ENCODE measurements around the gene RPS10. TPM values are rescaled to one million over a fixed set of nuclear protein-coding genes. Genes with fewer than 3 reads are reported as not detected.

Gene RPS10
- polyA plus RNA-seq, 1 donor (not counting 4 experiments of a cell fraction or from before 2014, with no cell fraction given) = 2,818 TPM

DNA sequence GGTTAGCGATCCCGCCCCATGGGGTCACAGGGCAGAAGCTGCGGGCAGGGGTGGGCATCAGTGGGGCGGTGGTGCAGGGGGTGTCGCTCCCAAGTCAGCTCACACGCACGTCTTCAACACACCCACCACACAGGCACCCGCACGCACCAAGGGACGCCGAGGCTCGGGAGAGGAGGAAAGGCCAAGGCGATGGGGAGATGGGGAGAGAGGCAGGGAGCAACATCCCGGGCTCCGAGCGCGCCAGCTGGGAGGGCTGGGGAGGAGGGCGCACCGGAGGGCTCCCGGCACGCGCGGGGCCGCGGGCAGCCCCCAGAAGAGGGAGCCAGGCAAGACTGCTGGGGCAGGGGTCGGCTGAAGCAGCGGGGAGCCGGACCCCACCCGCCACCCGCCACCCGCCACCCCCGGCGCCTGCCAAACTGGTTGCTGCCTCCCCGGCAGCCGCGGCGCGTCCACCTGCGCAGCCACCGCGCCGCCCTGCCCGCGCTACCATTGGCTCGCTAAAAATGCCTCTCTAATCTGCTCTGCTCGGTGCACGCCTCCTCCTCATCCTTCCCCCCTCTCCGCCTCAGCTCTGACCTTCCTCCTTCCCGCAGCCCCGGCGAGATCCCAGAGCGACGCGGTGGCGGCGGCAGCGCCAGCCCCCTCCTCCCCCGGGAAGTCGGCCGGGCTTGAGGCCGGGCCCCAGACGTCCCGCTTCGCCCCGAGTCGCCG is 39.8 kb upstream of the RPS10 start, which contains the start of gene PACSIN1:
Gene PACSIN1, plus strand, starts transcription at position 546 of the 711 bp plus-strand sequence. CDS start 60,230 bp downstream, outside the sequence.
- Histone ChIP-seq H3K9me3 (ENCODE audit: control insufficient read depth, low read depth, low read length) (no peaks in the 10 kb centered on the region), H3K4me3 (ENCODE audit: control insufficient read depth in 2 of 3, extremely low read depth in 1 of 3, insufficient read depth in 2 of 3, low read depth in 1 of 3, low read length in 3 of 3) (peak within 1 kb of the TSS in 2 of 3 experiments; percentile 3 to 49), H3K79me2 (ENCODE audit: control insufficient read depth, insufficient read depth, low read length) (no peaks in the 10 kb centered on the region), H3K9me1 (ENCODE audit: control insufficient read depth, extremely low read depth, insufficient read depth, low read length) (no peaks in the 10 kb centered on the region), H3K4me1 (ENCODE audit: control insufficient read depth, extremely low read depth, insufficient read depth, low read length) (peaks cover 8% of the 10 kb centered on the region), H3K36me3 (ENCODE audit: control insufficient read depth in 2 of 2, extremely low read depth in 1 of 2, insufficient read depth in 2 of 2, low read length in 2 of 2) (no peaks in the 10 kb centered on the region), H3K27ac (ENCODE audit: control insufficient read depth, insufficient read depth, low read length) (no peak within 1 kb of the TSS), H3K27me3 (ENCODE audit: control insufficient read depth, extremely low read depth, insufficient read depth, low read length) (peaks cover 17% of the 10 kb centered on the region), H4K20me1 (ENCODE audit: control insufficient read depth, extremely low read depth, insufficient read depth, low read length) (no peaks in the 10 kb centered on the region), H3K4me2 (ENCODE audit: control insufficient read depth, extremely low read depth, insufficient read depth, low read depth, low read length) (peak within 1 kb of the TSS; percentile 62), H3K9ac (ENCODE audit: control insufficient read depth, extremely low read depth, insufficient read depth, low read length) (no peak within 1 kb of the TSS), H2AFZ (ENCODE audit: control insufficient read depth, low read length) (peak within 1 kb of the TSS; percentile 49)
- dilution Hi-C loops (cut with MboI; ENCODE audit: extremely low pct_ligation_motif_present, low sequenced_read_pairs) = no loop called here
- DNase-seq (ENCODE audit: low read depth, low spot score) (no peak), FAIRE-seq (no peak)
- TF ChIP-seq, protein P1, sequence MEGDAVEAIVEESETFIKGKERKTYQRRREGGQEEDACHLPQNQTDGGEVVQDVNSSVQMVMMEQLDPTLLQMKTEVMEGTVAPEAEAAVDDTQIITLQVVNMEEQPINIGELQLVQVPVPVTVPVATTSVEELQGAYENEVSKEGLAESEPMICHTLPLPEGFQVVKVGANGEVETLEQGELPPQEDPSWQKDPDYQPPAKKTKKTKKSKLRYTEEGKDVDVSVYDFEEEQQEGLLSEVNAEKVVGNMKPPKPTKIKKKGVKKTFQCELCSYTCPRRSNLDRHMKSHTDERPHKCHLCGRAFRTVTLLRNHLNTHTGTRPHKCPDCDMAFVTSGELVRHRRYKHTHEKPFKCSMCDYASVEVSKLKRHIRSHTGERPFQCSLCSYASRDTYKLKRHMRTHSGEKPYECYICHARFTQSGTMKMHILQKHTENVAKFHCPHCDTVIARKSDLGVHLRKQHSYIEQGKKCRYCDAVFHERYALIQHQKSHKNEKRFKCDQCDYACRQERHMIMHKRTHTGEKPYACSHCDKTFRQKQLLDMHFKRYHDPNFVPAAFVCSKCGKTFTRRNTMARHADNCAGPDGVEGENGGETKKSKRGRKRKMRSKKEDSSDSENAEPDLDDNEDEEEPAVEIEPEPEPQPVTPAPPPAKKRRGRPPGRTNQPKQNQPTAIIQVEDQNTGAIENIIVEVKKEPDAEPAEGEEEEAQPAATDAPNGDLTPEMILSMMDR (optimal IDR thresholded peaks at IDR 0.05 in 1 of 3, IDR thresholded peaks at IDR 0.05 in 1 of 3, conservative IDR thresholded peaks at IDR 0.05 in 1 of 3; ENCODE audit: extremely low read depth in 1 of 3, insufficient read depth in 2 of 3, low read length in 3 of 3) = no peak
- TF ChIP-seq EZH2 (IDR thresholded peaks at IDR 0.05; ENCODE audit: low read length) = peak; percentile 37

DNA sequence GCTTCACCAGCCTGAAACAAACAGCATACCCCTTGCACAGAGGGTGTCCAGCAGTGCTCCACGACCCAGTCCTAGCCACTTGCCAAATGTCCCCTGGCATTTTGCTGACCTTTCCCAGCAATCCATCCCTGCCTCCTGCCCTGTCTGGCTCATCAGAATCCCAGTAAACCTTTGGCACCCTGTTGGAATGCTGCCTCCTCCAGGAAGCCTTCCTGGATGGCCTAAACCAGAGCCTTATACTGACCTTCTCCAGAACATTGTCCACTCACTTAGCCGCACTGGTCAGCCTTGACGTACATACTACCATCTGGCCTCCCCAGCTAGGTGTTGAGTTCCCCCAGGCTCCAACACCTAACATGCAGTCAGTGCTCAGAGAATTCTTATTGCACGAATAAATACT is 38.0 kb upstream of the RPS10 start:
- no peak overlapping the region for H3K9ac ChIP-seq (ENCODE audit: control insufficient read depth, extremely low read depth, insufficient read depth, low read length)
- no peaks in the 10 kb centered on the region for H3K79me2 ChIP-seq (ENCODE audit: control insufficient read depth, insufficient read depth, low read length)
- no peak overlapping the region for H3K27ac ChIP-seq (ENCODE audit: control insufficient read depth, insufficient read depth, low read length)
- H2AFZ ChIP-seq (ENCODE audit: control insufficient read depth, low read length) = no peak overlapping the region
- FAIRE-seq (no peak), DNase-seq (ENCODE audit: low read depth, low spot score) (no peak)
- no peaks in the 10 kb centered on the region for H3K9me3 ChIP-seq (ENCODE audit: control insufficient read depth, low read depth, low read length)
- H3K4me3 ChIP-seq (ENCODE audit: control insufficient read depth in 2 of 3, extremely low read depth in 1 of 3, insufficient read depth in 2 of 3, low read depth in 1 of 3, low read length in 3 of 3) = no peak overlapping the region
- peaks cover 9% of the 10 kb centered on the region for H3K4me1 ChIP-seq (ENCODE audit: control insufficient read depth, extremely low read depth, insufficient read depth, low read length)
- no peaks in the 10 kb centered on the region for H3K36me3 ChIP-seq (ENCODE audit: control insufficient read depth in 2 of 2, extremely low read depth in 1 of 2, insufficient read depth in 2 of 2, low read length in 2 of 2)
- no peaks in the 10 kb centered on the region for H4K20me1 ChIP-seq (ENCODE audit: control insufficient read depth, extremely low read depth, insufficient read depth, low read length)
- peaks cover 17% of the 10 kb centered on the region for H3K27me3 ChIP-seq (ENCODE audit: control insufficient read depth, extremely low read depth, insufficient read depth, low read length)
- no peaks in the 10 kb centered on the region for H3K9me1 ChIP-seq (ENCODE audit: control insufficient read depth, extremely low read depth, insufficient read depth, low read length)
- H3K4me2 ChIP-seq (ENCODE audit: control insufficient read depth, extremely low read depth, insufficient read depth, low read depth, low read length) = no peak overlapping the region
- dilution Hi-C loops (cut with MboI; ENCODE audit: extremely low pct_ligation_motif_present, low sequenced_read_pairs) = no loop called here
- TF ChIP-seq EZH2 (IDR thresholded peaks at IDR 0.05; ENCODE audit: low read length) = no peak
- TF ChIP-seq, protein P1 (optimal IDR thresholded peaks at IDR 0.05 in 1 of 3, IDR thresholded peaks at IDR 0.05 in 1 of 3, conservative IDR thresholded peaks at IDR 0.05 in 1 of 3; ENCODE audit: extremely low read depth in 1 of 3, insufficient read depth in 2 of 3, low read length in 3 of 3) = no peak

Measured in keratinocyte (primary cell).